SU-DHL-6 (cell line): Measurements from ENCODE around the gene SREK1IP1.
"Not testable (repeated sequence)": the region's sequence is repeated elsewhere in the genome, so short reads cannot be mapped to it uniquely, and the experiment has no call there.

Experiments used
- CTCF ChIP-seq: fragments of 200-600 bp; sonication (generic); IDR thresholded peaks from one replicate; pipeline ENCODE4 v1.5.1; 2017; ENCODE audit warnings: antibody characterized with exemption, mild to moderate bottlenecking, low read length, moderate library complexity; ENCODE audit not compliant: insufficient read depth, poor library complexity, severe bottlenecking
- EZH2phosphoT487 ChIP-seq: fragments of 200-600 bp; sonication (generic), shearing (Covaris generic); conservative IDR thresholded peaks from 2 replicates; pipeline ENCODE4 v1.6.1; 2018; ENCODE audit warnings: mild to moderate bottlenecking, antibody characterized with exemption, low read length, moderate library complexity, mixed read lengths

GRCh38 chr5:64696414-64696813 lies 72.1 kb downstream of the SREK1IP1 start:
- not testable (repeated sequence) for TF ChIP-seq CTCF, EZH2phosphoT487
